HepG2 (cell line): ENCODE data around the gene ACSM6. TPM values are rescaled to one million over a fixed set of nuclear protein-coding genes. Genes with fewer than 3 reads are reported as not detected.
A peak's percentile ranks its signal among the peaks of the same experiment; 100 is the strongest.

Source experiments
- ATAC-seq: fragments of 200-7000 bp; cut with Tn5 transposase; 3 replicates; pipeline ENCODE4 v1.9.1; 2020; ENCODE audit warnings: mild to moderate bottlenecking, moderate library complexity
- BruUV-seq: library from RNA; stranded (reverse); fragments of 400-500 nt; replicated peaks from 2 replicates; lab custom pipeline; 2021; lab: Mats Ljungman, UMichigan
- CTCF ChIA-PET: fragments of 300-600 bp; formaldehyde crosslinking; extraction: SDS; loops from one replicate; lab custom pipeline; 2021; ENCODE audit warnings: low total read pairs, inconsistent platforms, low intra/inter-chr PET ratio; lab: Yijun Ruan, JAX
- POLR2A ChIA-PET: fragments of 350-600 bp; sonication (Branson Sonifier 250); formaldehyde crosslinking; loops from one replicate; lab custom pipeline; 2020; ENCODE audit warnings: antibody characterized with exemption, inconsistent platforms; lab: Yijun Ruan, JAX
- DNase-seq: peaks from one replicate; pipeline ENCODE4 v3.0.0-alpha.2; 2015; ENCODE audit warnings: low spot score
- FAIRE-seq: peaks from 3 replicates; lab custom pipeline; 2011; peaks lifted over from hg19 to GRCh38; lab: Jason Lieb, UNC
- H2AFZ ChIP-seq: one replicate; pipeline ENCODE4 v1.6.1; 2011; ENCODE audit warnings: low read length, inconsistent platforms
- H3K27ac ChIP-seq: fragments of 300-600 bp; 3 replicates; pipeline ENCODE4 v1.8.0; 2011; ENCODE audit warnings: mixed run types, mild to moderate bottlenecking, mixed read lengths, low read length, inconsistent platforms; ENCODE audit not compliant: insufficient read depth; ENCODE audit errors: extremely low read length
- H3K27me3 ChIP-seq, 2 experiments: fragments of 200-600 bp in 1 of 2; 2 replicates in 1 of 2; 3 replicates in 1 of 2; pipeline versions ENCODE4 v1.6.0 to v1.8.0; 2011; ENCODE audit warnings: low read length in 2 of 2, mild to moderate bottlenecking in 2 of 2, moderate library complexity in 2 of 2, inconsistent platforms in 1 of 2; ENCODE audit not compliant: insufficient read depth in 2 of 2, control insufficient read depth in 1 of 2
- H3K36me3 ChIP-seq, 2 experiments: fragments of 200-600 bp in 1 of 2; replicated peaks in 1 of 2; 2 replicates in 1 of 2; 3 replicates in 1 of 2; pipeline versions ENCODE4 v1.5.1 to v1.8.0; 2011; ENCODE audit warnings: low read length in 2 of 2, inconsistent platforms in 1 of 2; ENCODE audit not compliant: insufficient read depth in 2 of 2, control insufficient read depth in 1 of 2
- H3K4me1 ChIP-seq: 2 replicates; pipeline ENCODE4 v1.5.1; 2012; ENCODE audit warnings: low read length, inconsistent platforms; ENCODE audit not compliant: insufficient read depth
- H3K4me2 ChIP-seq: 2 replicates; pipeline ENCODE4 v1.6.0; 2011; ENCODE audit warnings: low read depth, low read length, inconsistent platforms
- H3K4me3 ChIP-seq, 3 experiments: fragments of 200-600 bp in 1 of 3; sonication (generic), shearing (Covaris generic) in 1 of 3; replicated peaks in 1 of 3; 2 replicates each; pipeline ENCODE4 v1.5.1; 2011 to 2016; ENCODE audit warnings: low read length in 3 of 3, inconsistent platforms in 2 of 3, low read depth in 2 of 3, mild to moderate bottlenecking in 2 of 3, control low read depth in 1 of 3, mixed read lengths in 1 of 3; ENCODE audit not compliant: insufficient read depth in 1 of 3
- H3K79me2 ChIP-seq: one replicate; pipeline ENCODE4 v1.6.1; 2011; ENCODE audit warnings: low read length, inconsistent platforms; ENCODE audit not compliant: insufficient read depth
- H3K9ac ChIP-seq: 2 replicates; pipeline ENCODE4 v1.6.0; 2011; ENCODE audit warnings: mild to moderate bottlenecking, low read depth, low read length, inconsistent platforms; ENCODE audit not compliant: insufficient read depth
- H3K9me3 ChIP-seq: 2 replicates; pipeline ENCODE4 v1.5.1; 2012; ENCODE audit warnings: mild to moderate bottlenecking, low read length
- H4K20me1 ChIP-seq: 2 replicates; pipeline ENCODE4 v1.6.0; 2011; ENCODE audit warnings: inconsistent platforms, mild to moderate bottlenecking, low read length, moderate library complexity; ENCODE audit not compliant: insufficient read depth
- POLR2A ChIP-seq, 2 experiments: IDR thresholded peaks; 2 replicates each; pipeline ENCODE4 v1.6.1; 2011; ENCODE audit warnings: low read depth in 2 of 2, low read length in 2 of 2, mild to moderate bottlenecking in 1 of 2, moderate library complexity in 1 of 2; ENCODE audit not compliant: insufficient read depth in 1 of 2
- RBM22 ChIP-seq: fragments of 200-400 bp; formaldehyde crosslinking; optimal IDR thresholded peaks from 2 replicates; pipeline ENCODE3; 2017; ENCODE audit warnings: mild to moderate bottlenecking, low read length, moderate library complexity
- WGBS: methylation state at CpG from one replicate; pipeline ENCODE4 v1.1.6; 2017; ENCODE audit warnings: low lambda C conversion rate; 5-methylcytosine and 5-hydroxymethylcytosine counted together
- in situ Hi-C: cut with HindIII; loops from 2 replicates; pipeline ENCODE4 v1.10.0; 2017; ENCODE audit warnings: low pct_unique_long_range_greater_than_20kb; ENCODE audit not compliant: extremely low pct_ligation_motif_present
- intact Hi-C: fragments of 100-400 bp; cut with micrococcal nuclease; formaldehyde crosslinking; loops from one replicate; pipeline ENCODE4 v1.10.0; 2022; ENCODE audit not compliant: unreplicated experiment
- polyA plus RNA-seq, 8 experiments: library from polyadenylated mRNA; depleted of rRNA in 3 of 8; stranded (reverse) in 7 of 8; unstranded in 1 of 8; fragments of >200 nt; fragmentation: Illumina TruSeq in 4 of 8; extraction: Trizol in 4 of 8; gene quantifications; 2 replicates each; pipeline versions ENCODE4 v1.2.1 to v1.2.3, GENCODE V29; 2011 to 2016; ENCODE audit warnings: low read depth in 4 of 8, missing spikeins in 1 of 8, mixed read lengths in 1 of 8; ENCODE audit not compliant: insufficient read depth in 1 of 8
- total RNA-seq, 5 experiments: library from RNA; depleted of rRNA; stranded (reverse); fragments of >200 nt; fragmentation: Illumina TruSeq; extraction: Trizol; gene quantifications; 2 replicates each; pipeline ENCODE4 v1.2.3, GENCODE V29; 2016; ENCODE audit warnings: low read depth in 1 of 5
- TF ChIP-seq, protein P1 (sequence below): sonication (generic); formaldehyde crosslinking; IDR thresholded peaks from 2 replicates; pipeline ENCODE4 v1.4.0; 2020; ENCODE audit warnings: missing genetic modification reagents, borderline replicate concordance
- TF ChIP-seq, protein P2 (sequence below): sonication (generic); formaldehyde crosslinking; IDR thresholded peaks from 2 replicates; pipeline ENCODE4 v1.4.0; 2020; ENCODE audit warnings: missing genetic modification reagents
- TF ChIP-seq, protein P3 (sequence below): sonication (generic); formaldehyde crosslinking; IDR thresholded peaks from 2 replicates; pipeline ENCODE4 v1.4.0; 2020; ENCODE audit warnings: low read depth, missing genetic modification reagents

Gene ACSM6
- total and polyA plus RNA-seq, 2 of the 13 experiments (the other 11 are each of a cell fraction or from before 2014, with no cell fraction given), result not detected

DNA sequence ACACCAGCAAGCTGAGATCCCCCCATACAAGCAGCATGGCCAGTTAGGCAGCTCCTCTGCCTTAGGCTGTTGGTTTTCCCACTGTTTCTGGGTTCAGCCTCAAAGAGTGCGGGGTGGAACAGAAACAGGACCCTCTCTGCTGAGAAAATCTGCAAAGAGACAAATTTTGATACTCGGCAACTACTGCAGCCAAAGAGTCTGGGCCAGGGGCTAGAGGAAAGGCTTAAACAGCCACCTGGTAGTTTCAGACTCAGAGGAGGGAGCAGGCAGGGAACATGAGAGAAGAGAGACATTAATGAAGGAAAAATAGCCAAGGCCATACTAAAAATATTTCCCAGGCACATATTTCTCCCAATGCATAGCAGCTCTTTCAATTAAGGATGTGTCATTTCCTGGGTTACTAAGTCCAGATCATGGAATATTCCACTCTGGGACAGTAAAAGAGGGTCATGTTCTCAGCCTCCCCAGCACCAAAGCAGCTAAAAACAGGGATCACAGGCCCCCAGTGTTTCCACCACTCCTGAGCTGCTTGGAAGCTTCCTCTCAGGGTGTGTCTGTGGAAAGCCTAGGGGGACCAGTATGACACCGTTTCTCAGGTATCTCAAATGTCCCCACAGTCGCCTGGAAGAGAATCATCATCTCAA, 67.0 kb downstream of the ACSM6 start:
- H3K4me2 ChIP-seq, result no peak overlapping the region
- H3K79me2 ChIP-seq, result peaks cover 7% of the 10 kb centered on the region
- FAIRE-seq, result no peak
- peaks cover 28 to 67% of the 10 kb centered on the region in 2 experiments for H3K36me3 ChIP-seq
- intact Hi-C loops, result loop anchor here (5.0 kb wide), 1 partner anchor 86 kb away; no protein-coding TSS in a partner anchor
- no TSS peak for BruUV-seq
- ChIA-PET CTCF (no interaction called here), POLR2A (interaction anchor here (0.6 to 1.5 kb wide), 7 partner anchors 10 to 86 kb away, joined by 3 to 7 read pairs (median 4); no protein-coding TSS in a partner anchor)
- H3K27me3 ChIP-seq, result no peaks in the 10 kb centered on the region
- peak overlapping the region; percentile 55 for H3K27ac ChIP-seq
- in situ Hi-C loops, result loop anchor here (5.0 kb wide), 1 partner anchor 101 kb away; no protein-coding TSS in a partner anchor
- peak in 1 of 2 experiments; percentile 8; a peak in 1 of 4 replicates for TF ChIP-seq POLR2A (IDR thresholded peaks at IDR 0.05; ENCODE audit: insufficient read depth in 1 of 2, low read depth in 2 of 2, low read length in 2 of 2)
- TF ChIP-seq, protein P1, sequence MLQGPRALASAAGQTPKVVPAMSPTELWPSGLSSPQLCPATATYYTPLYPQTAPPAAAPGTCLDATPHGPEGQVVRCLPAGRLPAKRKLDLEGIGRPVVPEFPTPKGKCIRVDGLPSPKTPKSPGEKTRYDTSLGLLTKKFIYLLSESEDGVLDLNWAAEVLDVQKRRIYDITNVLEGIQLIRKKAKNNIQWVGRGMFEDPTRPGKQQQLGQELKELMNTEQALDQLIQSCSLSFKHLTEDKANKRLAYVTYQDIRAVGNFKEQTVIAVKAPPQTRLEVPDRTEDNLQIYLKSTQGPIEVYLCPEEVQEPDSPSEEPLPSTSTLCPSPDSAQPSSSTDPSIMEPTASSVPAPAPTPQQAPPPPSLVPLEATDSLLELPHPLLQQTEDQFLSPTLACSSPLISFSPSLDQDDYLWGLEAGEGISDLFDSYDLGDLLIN (CRISPR knock-in tag), result no peak
- TF ChIP-seq, protein P2, sequence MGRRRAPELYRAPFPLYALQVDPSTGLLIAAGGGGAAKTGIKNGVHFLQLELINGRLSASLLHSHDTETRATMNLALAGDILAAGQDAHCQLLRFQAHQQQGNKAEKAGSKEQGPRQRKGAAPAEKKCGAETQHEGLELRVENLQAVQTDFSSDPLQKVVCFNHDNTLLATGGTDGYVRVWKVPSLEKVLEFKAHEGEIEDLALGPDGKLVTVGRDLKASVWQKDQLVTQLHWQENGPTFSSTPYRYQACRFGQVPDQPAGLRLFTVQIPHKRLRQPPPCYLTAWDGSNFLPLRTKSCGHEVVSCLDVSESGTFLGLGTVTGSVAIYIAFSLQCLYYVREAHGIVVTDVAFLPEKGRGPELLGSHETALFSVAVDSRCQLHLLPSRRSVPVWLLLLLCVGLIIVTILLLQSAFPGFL, result no peak
- TF ChIP-seq, protein P3, sequence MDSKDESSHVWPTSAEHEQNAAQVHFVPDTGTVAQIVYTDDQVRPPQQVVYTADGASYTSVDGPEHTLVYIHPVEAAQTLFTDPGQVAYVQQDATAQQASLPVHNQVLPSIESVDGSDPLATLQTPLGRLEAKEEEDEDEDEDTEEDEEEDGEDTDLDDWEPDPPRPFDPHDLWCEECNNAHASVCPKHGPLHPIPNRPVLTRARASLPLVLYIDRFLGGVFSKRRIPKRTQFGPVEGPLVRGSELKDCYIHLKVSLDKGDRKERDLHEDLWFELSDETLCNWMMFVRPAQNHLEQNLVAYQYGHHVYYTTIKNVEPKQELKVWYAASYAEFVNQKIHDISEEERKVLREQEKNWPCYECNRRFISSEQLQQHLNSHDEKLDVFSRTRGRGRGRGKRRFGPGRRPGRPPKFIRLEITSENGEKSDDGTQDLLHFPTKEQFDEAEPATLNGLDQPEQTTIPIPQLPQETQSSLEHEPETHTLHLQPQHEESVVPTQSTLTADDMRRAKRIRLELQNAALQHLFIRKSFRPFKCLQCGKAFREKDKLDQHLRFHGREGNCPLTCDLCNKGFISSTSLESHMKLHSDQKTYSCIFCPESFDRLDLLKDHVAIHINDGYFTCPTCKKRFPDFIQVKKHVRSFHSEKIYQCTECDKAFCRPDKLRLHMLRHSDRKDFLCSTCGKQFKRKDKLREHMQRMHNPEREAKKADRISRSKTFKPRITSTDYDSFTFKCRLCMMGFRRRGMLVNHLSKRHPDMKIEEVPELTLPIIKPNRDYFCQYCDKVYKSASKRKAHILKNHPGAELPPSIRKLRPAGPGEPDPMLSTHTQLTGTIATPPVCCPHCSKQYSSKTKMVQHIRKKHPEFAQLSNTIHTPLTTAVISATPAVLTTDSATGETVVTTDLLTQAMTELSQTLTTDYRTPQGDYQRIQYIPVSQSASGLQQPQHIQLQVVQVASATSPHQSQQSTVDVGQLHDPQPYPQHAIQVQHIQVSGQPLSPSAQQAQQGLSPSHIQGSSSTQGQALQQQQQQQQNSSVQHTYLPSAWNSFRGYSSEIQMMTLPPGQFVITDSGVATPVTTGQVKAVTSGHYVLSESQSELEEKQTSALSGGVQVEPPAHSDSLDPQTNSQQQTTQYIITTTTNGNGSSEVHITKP (CRISPR knock-in tag), result 0 out of 2 replicates have a peak, but pooled peaks have one; percentile 32
- peak; percentile 49 for TF ChIP-seq RBM22
- H3K4me1 ChIP-seq, result peaks cover 52% of the 10 kb centered on the region
- 91% methylated on average over 4 of the region's 4 CpGs for WGBS
- no peak for ATAC-seq
- H4K20me1 ChIP-seq, result no peaks in the 10 kb centered on the region; the same call in 1 of the 2 replicates
- DNase-seq, result no peak
- no peak overlapping the region; the same call in 1 of the 2 replicates for H3K9ac ChIP-seq
- H3K4me3 ChIP-seq, result no peak overlapping the region
- H3K9me3 ChIP-seq, result no peaks in the 10 kb centered on the region
- H2AFZ ChIP-seq, result no peak overlapping the region
